ENCODE measurements around the gene MYO3B.

Gene MYO3B

DNA sequence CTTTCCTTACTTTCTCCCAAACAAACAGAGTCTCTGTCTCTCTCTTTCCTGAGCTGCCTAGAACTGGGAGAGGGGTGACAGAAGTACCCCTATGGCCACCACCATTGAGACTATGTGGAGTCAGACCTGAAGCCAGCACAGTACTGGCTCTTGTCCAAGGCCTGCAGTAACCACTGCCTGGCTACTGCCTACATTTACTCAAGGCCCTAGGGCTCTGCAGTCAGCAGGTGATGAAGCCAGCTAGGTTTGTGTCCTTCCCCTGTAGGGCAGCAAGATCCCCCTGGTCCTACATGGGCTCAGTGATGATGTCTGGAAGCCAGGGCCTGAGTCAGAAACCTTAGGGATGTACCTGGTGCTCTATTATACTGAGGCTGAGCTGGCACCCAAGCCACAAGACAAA, 12.2 kb downstream of the MYO3B start:
- TF ChIP-seq ZBTB7A (IDR thresholded peaks at IDR 0.05; ENCODE audit: low read depth) (no peak), YY1 (IDR thresholded peaks at IDR 0.05; ENCODE audit: low read depth) (no peak)

DNA sequence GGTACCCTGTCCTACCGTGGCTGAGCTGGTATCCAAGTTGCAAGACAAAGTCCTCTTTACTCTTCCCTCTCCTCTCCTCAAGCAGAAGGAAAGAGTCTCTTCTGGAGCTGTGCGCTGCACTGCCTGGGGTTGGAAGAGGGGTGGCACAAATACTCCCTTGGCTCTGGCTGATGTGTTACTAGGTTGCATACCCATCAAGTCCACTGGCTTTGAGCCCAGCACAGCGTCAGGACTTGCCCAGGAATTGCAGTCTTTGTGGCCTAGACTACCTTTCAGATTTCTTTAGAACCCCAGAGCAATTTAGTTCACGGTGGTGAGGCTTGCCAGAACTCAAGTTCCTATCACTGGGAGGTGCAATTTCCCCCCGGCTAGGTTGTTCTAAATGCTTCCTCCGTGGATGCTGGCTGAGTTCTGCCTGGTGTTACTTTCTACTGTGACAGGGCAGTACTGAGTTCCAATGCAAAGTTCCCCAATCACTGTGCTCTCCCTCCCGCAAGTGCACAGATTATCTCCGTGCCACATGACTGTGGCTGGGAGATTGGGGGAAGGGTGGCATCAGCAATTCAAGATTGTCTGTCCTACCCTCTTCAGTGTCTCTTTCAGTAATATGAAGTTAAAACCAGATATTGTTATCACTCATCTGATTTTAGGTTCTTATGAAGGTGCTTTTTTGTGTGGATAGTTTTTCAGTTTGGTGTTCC, 13.4 kb downstream of the MYO3B start:
- TF ChIP-seq TEAD4 (IDR thresholded peaks at IDR 0.05) (no peak), CREB1 (IDR thresholded peaks at IDR 0.05; ENCODE audit: low read depth) (no peak), NFIC (IDR thresholded peaks at IDR 0.05) (no peak), FOXM1 (IDR thresholded peaks at IDR 0.05; ENCODE audit: borderline replicate concordance, low read depth) (no peak), RAD21 (IDR thresholded peaks at IDR 0.05; ENCODE audit: low read depth) (no peak), EP300 (IDR thresholded peaks at IDR 0.05; ENCODE audit: borderline replicate concordance) (no peak), CEBPB (IDR thresholded peaks at IDR 0.05) (no peak), TCF12 (IDR thresholded peaks at IDR 0.05; ENCODE audit: low read depth) (no peak), TAF1 (IDR thresholded peaks at IDR 0.05; ENCODE audit: low read depth) (no peak), YY1 (IDR thresholded peaks at IDR 0.05; ENCODE audit: low read depth) (no peak)
- TF ChIP-seq, protein P1, sequence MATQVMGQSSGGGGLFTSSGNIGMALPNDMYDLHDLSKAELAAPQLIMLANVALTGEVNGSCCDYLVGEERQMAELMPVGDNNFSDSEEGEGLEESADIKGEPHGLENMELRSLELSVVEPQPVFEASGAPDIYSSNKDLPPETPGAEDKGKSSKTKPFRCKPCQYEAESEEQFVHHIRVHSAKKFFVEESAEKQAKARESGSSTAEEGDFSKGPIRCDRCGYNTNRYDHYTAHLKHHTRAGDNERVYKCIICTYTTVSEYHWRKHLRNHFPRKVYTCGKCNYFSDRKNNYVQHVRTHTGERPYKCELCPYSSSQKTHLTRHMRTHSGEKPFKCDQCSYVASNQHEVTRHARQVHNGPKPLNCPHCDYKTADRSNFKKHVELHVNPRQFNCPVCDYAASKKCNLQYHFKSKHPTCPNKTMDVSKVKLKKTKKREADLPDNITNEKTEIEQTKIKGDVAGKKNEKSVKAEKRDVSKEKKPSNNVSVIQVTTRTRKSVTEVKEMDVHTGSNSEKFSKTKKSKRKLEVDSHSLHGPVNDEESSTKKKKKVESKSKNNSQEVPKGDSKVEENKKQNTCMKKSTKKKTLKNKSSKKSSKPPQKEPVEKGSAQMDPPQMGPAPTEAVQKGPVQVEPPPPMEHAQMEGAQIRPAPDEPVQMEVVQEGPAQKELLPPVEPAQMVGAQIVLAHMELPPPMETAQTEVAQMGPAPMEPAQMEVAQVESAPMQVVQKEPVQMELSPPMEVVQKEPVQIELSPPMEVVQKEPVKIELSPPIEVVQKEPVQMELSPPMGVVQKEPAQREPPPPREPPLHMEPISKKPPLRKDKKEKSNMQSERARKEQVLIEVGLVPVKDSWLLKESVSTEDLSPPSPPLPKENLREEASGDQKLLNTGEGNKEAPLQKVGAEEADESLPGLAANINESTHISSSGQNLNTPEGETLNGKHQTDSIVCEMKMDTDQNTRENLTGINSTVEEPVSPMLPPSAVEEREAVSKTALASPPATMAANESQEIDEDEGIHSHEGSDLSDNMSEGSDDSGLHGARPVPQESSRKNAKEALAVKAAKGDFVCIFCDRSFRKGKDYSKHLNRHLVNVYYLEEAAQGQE (IDR thresholded peaks at IDR 0.05; ENCODE audit: low read depth), result no peak

DNA sequence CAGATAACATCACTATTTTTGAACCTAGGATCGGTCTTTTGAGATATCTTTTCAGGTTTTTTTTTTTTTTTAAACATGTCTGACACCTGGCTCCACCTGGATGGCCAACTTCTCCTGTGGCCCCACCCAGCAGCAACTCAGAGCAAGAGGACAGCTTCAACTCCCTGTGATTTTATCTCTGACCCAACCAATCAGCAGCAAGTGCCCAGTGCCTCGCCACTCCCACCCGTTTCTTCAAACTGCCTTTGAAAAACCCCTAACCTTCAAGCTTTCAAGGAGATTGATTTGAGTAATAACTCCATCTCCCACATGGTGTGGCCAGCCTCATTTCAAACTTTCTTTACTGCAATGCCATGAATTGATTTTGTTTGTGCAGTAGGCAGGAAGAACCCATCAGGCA, 19.0 kb downstream of the MYO3B start:
- TF ChIP-seq, protein P2, sequence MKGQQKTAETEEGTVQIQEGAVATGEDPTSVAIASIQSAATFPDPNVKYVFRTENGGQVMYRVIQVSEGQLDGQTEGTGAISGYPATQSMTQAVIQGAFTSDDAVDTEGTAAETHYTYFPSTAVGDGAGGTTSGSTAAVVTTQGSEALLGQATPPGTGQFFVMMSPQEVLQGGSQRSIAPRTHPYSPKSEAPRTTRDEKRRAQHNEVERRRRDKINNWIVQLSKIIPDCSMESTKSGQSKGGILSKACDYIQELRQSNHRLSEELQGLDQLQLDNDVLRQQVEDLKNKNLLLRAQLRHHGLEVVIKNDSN (IDR thresholded peaks at IDR 0.05), result no peak
- TF ChIP-seq TAF1 (IDR thresholded peaks at IDR 0.05; ENCODE audit: low read depth) (no peak), EGR1 (IDR thresholded peaks at IDR 0.05) (no peak), CREB1 (IDR thresholded peaks at IDR 0.05; ENCODE audit: low read depth) (no peak), FOXM1 (IDR thresholded peaks at IDR 0.05; ENCODE audit: borderline replicate concordance, low read depth) (no peak), TEAD4 (IDR thresholded peaks at IDR 0.05) (no peak), NFIC (IDR thresholded peaks at IDR 0.05) (no peak), RAD21 (IDR thresholded peaks at IDR 0.05; ENCODE audit: low read depth) (no peak), TCF12 (IDR thresholded peaks at IDR 0.05; ENCODE audit: low read depth) (no peak), CEBPB (IDR thresholded peaks at IDR 0.05) (no peak), ZBTB7A (IDR thresholded peaks at IDR 0.05; ENCODE audit: low read depth) (no peak), YY1 (IDR thresholded peaks at IDR 0.05; ENCODE audit: low read depth) (no peak), EP300 (IDR thresholded peaks at IDR 0.05; ENCODE audit: borderline replicate concordance) (no peak)
- TF ChIP-seq, protein P3, sequence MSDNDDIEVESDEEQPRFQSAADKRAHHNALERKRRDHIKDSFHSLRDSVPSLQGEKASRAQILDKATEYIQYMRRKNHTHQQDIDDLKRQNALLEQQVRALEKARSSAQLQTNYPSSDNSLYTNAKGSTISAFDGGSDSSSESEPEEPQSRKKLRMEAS (IDR thresholded peaks at IDR 0.05), result no peak
- TF ChIP-seq, protein P1 (IDR thresholded peaks at IDR 0.05; ENCODE audit: low read depth), result no peak

DNA sequence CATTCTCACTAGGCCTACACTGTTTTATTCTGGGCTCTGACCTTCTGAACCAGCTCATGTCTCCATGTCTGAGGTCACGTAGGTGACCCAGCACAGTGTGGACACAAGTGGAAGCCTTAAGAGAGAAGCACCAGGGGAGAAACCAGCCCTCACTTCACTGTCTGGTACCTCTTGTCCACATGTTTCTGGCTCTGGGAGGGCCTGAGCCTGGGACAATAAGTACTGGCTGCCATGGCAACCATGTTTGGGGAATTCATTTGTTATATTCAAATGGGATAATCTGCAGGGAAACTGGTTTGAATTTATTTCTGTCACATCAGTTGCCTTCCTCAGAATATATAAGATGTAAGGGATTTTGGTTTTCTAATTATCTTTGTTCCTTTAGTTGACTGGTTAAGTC, 23.3 kb downstream of the MYO3B start:
- TF ChIP-seq CEBPB (IDR thresholded peaks at IDR 0.05) (no peak), RAD21 (IDR thresholded peaks at IDR 0.05; ENCODE audit: low read depth) (no peak), TAF1 (IDR thresholded peaks at IDR 0.05; ENCODE audit: low read depth) (no peak), TEAD4 (IDR thresholded peaks at IDR 0.05) (no peak), YY1 (IDR thresholded peaks at IDR 0.05; ENCODE audit: low read depth) (no peak), CREB1 (IDR thresholded peaks at IDR 0.05; ENCODE audit: low read depth) (no peak)
- TF ChIP-seq, protein P1 (IDR thresholded peaks at IDR 0.05; ENCODE audit: low read depth), result no peak
- TF ChIP-seq, protein P3 (IDR thresholded peaks at IDR 0.05), result no peak

DNA sequence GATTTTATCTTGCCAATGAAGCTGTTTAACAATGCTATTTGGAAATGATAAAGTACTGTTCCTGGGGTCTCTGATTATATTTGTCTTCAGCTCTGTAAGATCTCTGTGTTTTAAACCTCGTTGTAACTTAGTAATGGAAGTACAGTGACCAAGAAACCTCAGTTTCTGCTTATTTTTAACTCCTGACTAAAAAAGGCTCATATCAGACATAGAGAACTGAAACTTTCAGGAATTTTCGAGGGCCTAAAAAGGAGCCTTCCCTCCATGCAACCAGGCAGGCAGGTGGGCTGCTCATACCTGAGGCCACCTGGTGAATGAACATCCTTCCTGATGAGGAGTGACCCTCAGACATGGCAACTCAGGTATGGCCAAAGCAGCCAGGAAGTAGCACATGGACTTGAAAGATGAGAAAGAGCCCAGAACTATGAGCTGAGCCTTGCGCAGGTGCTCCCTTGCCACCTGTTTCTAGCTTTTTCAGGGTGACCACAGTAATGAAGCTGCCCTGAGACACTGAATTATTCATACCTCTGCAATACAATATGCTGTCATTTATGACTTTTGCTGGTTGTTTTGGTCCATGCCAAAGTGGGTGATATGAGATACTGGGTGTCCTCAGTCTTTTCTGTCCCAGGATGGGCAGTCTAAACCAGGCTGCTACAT, 23.9 kb downstream of the MYO3B start:
- no peak for TF ChIP-seq NFIC (IDR thresholded peaks at IDR 0.05)
- TF ChIP-seq TCF12 (IDR thresholded peaks at IDR 0.05; ENCODE audit: low read depth), result no peak
- TF ChIP-seq YY1 (IDR thresholded peaks at IDR 0.05; ENCODE audit: low read depth), result no peak
- TF ChIP-seq TAF1 (IDR thresholded peaks at IDR 0.05; ENCODE audit: low read depth), result no peak
